GM12874 (cell line): ENCODE measurements around the gene DBNL.

Experiments
- TF ChIP-seq, protein P1 (sequence below): IDR thresholded peaks from 2 replicates; pipeline ENCODE4 v1.5.1; 2011; ENCODE audit warnings: low read depth, mild to moderate bottlenecking, control low read depth, low read length, moderate library complexity; ENCODE audit not compliant: insufficient read depth

DBNL gene

DNA sequence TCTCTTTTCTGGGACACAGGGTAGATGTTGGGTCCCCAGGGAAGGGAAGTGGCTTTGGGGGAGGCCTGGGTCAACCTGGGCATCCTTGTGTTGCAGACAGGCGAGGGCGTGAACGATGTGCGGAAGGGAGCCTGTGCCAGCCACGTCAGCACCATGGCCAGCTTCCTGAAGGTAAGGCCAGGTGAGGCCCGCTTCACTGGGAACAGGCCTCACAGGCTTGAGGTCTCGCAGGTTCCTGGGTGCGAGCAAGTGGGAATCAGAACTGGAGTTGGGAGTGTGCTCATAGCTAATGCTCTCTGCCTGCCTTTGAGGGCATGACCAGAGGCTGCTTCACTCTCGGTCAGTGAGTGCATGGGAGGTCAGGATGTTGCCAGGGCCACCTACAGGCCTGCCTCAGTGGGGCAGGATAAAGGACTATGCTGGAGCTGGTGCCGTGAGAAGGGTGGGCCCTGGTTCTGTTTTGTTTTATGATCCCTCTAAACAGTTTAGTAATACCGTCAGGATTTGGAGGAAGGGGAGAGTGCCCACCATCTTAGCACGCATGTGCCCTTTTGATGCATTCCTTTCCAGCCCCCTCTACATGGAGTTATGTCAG, 8.4 kb downstream of the DBNL start:
- TF ChIP-seq, protein P1, sequence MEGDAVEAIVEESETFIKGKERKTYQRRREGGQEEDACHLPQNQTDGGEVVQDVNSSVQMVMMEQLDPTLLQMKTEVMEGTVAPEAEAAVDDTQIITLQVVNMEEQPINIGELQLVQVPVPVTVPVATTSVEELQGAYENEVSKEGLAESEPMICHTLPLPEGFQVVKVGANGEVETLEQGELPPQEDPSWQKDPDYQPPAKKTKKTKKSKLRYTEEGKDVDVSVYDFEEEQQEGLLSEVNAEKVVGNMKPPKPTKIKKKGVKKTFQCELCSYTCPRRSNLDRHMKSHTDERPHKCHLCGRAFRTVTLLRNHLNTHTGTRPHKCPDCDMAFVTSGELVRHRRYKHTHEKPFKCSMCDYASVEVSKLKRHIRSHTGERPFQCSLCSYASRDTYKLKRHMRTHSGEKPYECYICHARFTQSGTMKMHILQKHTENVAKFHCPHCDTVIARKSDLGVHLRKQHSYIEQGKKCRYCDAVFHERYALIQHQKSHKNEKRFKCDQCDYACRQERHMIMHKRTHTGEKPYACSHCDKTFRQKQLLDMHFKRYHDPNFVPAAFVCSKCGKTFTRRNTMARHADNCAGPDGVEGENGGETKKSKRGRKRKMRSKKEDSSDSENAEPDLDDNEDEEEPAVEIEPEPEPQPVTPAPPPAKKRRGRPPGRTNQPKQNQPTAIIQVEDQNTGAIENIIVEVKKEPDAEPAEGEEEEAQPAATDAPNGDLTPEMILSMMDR: no peak

DNA sequence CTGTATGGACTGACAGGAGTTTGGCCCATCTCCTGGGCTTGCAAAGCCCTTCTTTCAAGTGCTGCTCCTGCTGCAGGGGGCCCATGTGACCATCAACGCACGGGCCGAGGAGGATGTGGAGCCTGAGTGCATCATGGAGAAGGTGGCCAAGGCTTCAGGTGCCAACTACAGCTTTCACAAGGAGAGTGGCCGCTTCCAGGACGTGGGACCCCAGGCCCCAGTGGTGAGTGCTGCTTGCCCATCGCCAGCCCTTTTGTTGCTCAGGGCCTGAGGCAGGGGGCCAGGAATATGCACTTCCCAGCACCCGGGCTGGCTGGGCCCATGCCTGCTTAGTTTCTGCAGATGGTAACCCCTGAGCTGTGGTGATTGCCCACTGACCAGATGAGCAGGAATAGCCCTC, 12.2 kb downstream of the DBNL start:
- TF ChIP-seq, protein P1: no peak

- TF ChIP-seq, protein P1: no peak
These were observed 12.8 kb downstream of the DBNL start for GRCh38 chr7:44057181-44057848.

DNA sequence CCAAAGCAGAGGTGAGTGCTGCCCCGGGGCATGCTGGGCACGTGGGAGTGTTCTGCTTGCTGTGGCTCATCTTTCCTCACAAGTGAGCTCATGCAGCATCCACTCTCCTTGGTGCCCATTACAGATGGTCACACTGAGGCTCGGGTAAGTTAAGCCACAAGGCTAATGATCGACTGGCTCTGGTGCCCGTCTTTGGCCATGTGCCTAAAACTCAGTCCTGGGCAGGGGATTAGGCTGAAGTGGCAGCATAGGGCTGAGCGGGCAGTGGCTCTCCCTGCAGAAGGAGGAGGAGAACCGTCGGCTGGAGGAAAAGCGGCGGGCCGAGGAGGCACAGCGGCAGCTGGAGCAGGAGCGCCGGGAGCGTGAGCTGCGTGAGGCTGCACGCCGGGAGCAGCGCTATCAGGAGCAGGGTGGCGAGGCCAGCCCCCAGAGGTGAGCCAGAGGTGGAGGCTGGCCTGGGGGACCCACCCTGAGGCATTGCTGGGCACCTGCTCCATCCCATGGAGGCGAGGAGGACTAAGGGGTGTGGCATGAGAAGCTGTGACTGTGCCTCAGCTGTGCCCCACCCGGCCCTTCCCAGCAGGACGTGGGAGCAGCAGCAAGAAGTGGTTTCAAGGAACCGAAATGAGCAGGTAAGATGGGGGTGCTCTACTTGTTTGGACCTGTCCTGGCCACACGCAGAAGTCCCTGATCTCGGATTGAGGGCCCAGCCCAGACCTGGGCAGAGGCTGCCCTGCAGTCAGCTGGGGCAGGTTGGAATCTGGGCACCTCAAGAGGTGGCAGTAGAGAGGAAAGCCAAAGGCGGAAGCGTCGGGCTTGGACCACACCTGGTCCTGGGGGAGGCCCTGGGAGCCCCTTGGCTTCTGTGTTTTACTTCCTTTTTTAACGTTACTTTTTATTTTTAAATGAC, 13.6 kb downstream of the DBNL start:
- TF ChIP-seq, protein P1: no peak

DNA sequence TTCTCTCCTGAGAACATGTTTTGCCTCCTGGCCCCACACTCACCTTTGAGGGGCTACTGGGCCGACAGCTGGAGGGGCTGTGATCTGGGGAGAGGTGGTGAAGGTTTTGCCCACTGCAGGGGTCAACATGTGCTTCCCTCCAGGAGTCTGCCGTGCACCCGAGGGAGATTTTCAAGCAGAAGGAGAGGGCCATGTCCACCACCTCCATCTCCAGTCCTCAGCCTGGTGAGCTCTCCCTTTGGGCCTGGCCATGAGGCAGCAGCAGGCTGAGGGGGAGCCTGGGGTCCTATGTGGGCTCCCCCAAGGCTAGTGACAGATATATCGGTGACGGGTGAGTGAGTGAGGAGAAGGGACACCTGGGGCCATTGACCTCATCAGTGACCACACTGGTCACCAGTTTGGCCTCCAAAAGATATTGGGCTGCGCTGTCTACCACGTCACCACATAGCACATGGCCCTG, 14.3 kb downstream of the DBNL start:
- TF ChIP-seq, protein P1: no peak

DNA sequence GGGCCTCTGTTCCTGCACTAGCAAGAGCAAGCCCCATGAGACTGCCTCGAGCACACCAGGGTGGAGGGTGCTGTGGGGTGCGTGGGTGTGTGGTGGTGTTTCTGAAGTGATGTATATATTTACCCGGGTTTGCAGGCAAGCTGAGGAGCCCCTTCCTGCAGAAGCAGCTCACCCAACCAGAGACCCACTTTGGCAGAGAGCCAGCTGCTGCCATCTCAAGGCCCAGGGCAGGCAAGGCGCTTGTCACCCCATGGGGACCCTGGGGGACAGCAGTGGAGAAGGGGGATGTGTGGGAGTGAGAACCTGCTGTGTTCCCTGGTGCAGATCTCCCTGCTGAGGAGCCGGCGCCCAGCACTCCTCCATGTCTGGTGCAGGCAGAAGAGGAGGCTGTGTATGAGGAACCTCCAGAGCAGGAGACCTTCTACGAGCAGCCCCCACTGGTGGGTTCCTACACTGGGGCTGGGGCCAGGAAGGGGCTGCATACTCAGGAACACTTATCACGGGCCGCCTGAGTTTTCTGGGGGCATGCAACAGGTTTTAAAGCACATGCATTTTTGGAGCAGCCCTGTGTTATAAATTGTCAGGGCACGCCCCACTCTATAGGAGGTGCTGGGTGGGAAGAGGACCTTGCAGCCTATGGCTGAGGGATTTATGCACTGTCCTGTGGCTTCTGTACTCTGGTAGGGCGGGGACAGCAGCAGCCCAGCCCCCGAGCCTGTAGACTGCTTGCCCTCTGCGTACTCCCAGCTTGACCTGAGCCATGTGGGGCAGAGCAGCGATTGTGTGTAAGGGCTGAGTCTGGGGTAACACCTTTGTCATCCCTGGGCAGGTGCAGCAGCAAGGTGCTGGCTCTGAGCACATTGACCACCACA, 15.0 kb downstream of the DBNL start:
- TF ChIP-seq, protein P1: no peak
